ENCODE measurements around the gene SH2D3A. TPM values are rescaled to one million over a fixed set of nuclear protein-coding genes. Genes with fewer than 3 reads are reported as not detected.

The SH2D3A gene
- total RNA-seq, 1 experiment from 2014 or later, result 75.7 TPM

DNA sequence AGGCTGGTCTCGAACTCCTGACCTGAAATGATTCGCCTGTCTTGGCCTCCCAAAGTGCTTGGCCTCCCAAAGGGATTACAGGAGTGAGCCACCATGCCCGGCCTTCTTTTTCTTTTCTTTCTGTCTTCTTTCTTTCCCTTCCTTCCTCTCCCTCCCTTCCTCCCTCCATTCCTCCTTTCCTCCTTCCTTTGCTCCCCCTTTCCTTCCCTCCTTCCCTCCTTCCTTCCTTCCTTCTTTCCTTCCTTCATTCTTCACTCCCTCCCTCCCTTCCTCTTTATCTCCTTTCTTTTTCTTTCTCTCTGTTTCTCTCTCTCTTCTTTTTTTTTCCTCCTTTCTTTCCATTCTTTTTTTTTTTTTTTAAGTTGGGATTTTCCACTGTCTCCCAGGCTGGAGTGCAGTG is 58.9 kb downstream of the SH2D3A start:
- H3K27me3 ChIP-seq (ENCODE audit: insufficient read depth, low read length), result no peaks in the 10 kb centered on the region; the same call in 1 of the 2 replicates
- intact Hi-C loops (cut with micrococcal nuclease), result no loop called here
- no peaks in the 10 kb centered on the region for H3K9me2 ChIP-seq (ENCODE audit: insufficient read depth)
- CTCF ChIA-PET, result no interaction called here
- H3K4me1 ChIP-seq (ENCODE audit: control insufficient read depth in 1 of 2, insufficient read depth in 2 of 2, low read length in 2 of 2), result no peaks in the 10 kb centered on the region
- DNase-seq (ENCODE audit: low read depth, low spot score) (no peak), ATAC-seq (no peak)
- no peaks in the 10 kb centered on the region for H4K20me1 ChIP-seq (ENCODE audit: insufficient read depth)
- H2AFZ ChIP-seq (ENCODE audit: low read depth, low read length, poor library complexity, severe bottlenecking), result no peak overlapping the region
- no peak overlapping the region for H3K27ac ChIP-seq (ENCODE audit: low read depth, low read length)
- H3K4me2 ChIP-seq (ENCODE audit: low read length), result no peak overlapping the region
- no peaks in the 10 kb centered on the region for H3K9me3 ChIP-seq (ENCODE audit: control insufficient read depth in 1 of 2, insufficient read depth in 1 of 2, low read depth in 1 of 2, low read length in 2 of 2)
- no TSS peak for BruUV-seq (replicated peaks)
- H3K9ac ChIP-seq (ENCODE audit: low read length), result no peak overlapping the region
- RAD21 ChIA-PET (ENCODE audit: low non-redundant PET in 1 of 2, low total read pairs in 2 of 2, uncharacterized antibody in 2 of 2, unreplicated experiment in 2 of 2), result no interaction called here
- POLR2A ChIA-PET, result no interaction called here
- H3K4me3 ChIP-seq (replicated peaks in 1 of 2; ENCODE audit: low read depth in 1 of 2, low read length in 2 of 2), result no peak overlapping the region
- no peaks in the 10 kb centered on the region for H3K36me3 ChIP-seq (ENCODE audit: control insufficient read depth in 1 of 2, insufficient read depth in 2 of 2, low read length in 2 of 2)
- no peaks in the 10 kb centered on the region for H3K79me2 ChIP-seq (ENCODE audit: insufficient read depth, low read length)
- no peak for TF ChIP-seq CEBPB (IDR thresholded peaks at IDR 0.05; ENCODE audit: low read depth)

DNA sequence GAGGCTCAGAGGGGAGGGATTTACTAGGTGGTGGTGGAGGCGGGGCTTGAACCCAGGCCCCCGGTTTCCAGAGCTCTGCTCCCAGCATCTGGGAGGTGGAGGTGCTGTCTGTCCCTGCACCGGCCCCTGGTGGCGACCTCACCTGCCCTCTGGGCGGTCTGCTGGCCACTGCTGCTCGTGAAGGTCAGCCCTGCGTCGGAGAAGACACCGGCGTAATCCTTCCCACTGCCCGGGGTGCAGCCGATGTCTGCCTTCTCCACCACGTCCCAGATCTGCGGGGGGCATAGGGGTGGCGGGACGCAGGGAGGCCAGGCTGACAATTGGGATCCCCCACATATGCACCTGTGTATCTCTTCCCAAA is 59.6 kb downstream of the SH2D3A start:
- Histone ChIP-seq H3K4me2 (ENCODE audit: low read length) (no peak overlapping the region), H3K79me2 (ENCODE audit: insufficient read depth, low read length) (no peaks in the 10 kb centered on the region), H3K4me1 (ENCODE audit: control insufficient read depth in 1 of 2, insufficient read depth in 2 of 2, low read length in 2 of 2) (no peaks in the 10 kb centered on the region), H3K9me2 (ENCODE audit: insufficient read depth) (no peaks in the 10 kb centered on the region), H3K27me3 (ENCODE audit: insufficient read depth, low read length) (no peaks in the 10 kb centered on the region; the same call in 1 of the 2 replicates), H3K9me3 (ENCODE audit: control insufficient read depth in 1 of 2, insufficient read depth in 1 of 2, low read depth in 1 of 2, low read length in 2 of 2) (no peaks in the 10 kb centered on the region), H2AFZ (ENCODE audit: low read depth, low read length, poor library complexity, severe bottlenecking) (no peak overlapping the region), H3K36me3 (ENCODE audit: control insufficient read depth in 1 of 2, insufficient read depth in 2 of 2, low read length in 2 of 2) (no peaks in the 10 kb centered on the region), H3K9ac (ENCODE audit: low read length) (no peak overlapping the region), H4K20me1 (ENCODE audit: insufficient read depth) (no peaks in the 10 kb centered on the region), H3K4me3 (replicated peaks in 1 of 2; ENCODE audit: low read depth in 1 of 2, low read length in 2 of 2) (no peak overlapping the region), H3K27ac (ENCODE audit: low read depth, low read length) (no peak overlapping the region)
- ChIA-PET POLR2A (no interaction called here), RAD21 (ENCODE audit: low non-redundant PET in 1 of 2, low total read pairs in 2 of 2, uncharacterized antibody in 2 of 2, unreplicated experiment in 2 of 2) (no interaction called here), CTCF (no interaction called here)
- DNase-seq (ENCODE audit: low read depth, low spot score), result no peak
- no TSS peak for BruUV-seq (replicated peaks)
- TF ChIP-seq SIN3A (IDR thresholded peaks at IDR 0.05; ENCODE audit: low read depth) (no peak), EZH2phosphoT487 (IDR thresholded peaks at IDR 0.05; ENCODE audit: borderline replicate concordance) (no peak), SRF (IDR thresholded peaks at IDR 0.05; ENCODE audit: low read depth) (no peak), POLR2AphosphoS5 (IDR thresholded peaks at IDR 0.05; ENCODE audit: low read depth, low read length) (no peak), POLR2A (IDR thresholded peaks at IDR 0.05; ENCODE audit: borderline replicate concordance, extremely low read depth, insufficient read depth, insufficient read length) (no peak), RAD21 (IDR thresholded peaks at IDR 0.05; ENCODE audit: low read depth) (no peak)
- TF ChIP-seq, protein P1, sequence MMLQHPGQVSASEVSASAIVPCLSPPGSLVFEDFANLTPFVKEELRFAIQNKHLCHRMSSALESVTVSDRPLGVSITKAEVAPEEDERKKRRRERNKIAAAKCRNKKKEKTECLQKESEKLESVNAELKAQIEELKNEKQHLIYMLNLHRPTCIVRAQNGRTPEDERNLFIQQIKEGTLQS (IDR thresholded peaks at IDR 0.05), result no peak
- TF ChIP-seq, protein P2, sequence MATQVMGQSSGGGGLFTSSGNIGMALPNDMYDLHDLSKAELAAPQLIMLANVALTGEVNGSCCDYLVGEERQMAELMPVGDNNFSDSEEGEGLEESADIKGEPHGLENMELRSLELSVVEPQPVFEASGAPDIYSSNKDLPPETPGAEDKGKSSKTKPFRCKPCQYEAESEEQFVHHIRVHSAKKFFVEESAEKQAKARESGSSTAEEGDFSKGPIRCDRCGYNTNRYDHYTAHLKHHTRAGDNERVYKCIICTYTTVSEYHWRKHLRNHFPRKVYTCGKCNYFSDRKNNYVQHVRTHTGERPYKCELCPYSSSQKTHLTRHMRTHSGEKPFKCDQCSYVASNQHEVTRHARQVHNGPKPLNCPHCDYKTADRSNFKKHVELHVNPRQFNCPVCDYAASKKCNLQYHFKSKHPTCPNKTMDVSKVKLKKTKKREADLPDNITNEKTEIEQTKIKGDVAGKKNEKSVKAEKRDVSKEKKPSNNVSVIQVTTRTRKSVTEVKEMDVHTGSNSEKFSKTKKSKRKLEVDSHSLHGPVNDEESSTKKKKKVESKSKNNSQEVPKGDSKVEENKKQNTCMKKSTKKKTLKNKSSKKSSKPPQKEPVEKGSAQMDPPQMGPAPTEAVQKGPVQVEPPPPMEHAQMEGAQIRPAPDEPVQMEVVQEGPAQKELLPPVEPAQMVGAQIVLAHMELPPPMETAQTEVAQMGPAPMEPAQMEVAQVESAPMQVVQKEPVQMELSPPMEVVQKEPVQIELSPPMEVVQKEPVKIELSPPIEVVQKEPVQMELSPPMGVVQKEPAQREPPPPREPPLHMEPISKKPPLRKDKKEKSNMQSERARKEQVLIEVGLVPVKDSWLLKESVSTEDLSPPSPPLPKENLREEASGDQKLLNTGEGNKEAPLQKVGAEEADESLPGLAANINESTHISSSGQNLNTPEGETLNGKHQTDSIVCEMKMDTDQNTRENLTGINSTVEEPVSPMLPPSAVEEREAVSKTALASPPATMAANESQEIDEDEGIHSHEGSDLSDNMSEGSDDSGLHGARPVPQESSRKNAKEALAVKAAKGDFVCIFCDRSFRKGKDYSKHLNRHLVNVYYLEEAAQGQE (IDR thresholded peaks at IDR 0.05; ENCODE audit: low read depth), result no peak
- TF ChIP-seq, protein P3, sequence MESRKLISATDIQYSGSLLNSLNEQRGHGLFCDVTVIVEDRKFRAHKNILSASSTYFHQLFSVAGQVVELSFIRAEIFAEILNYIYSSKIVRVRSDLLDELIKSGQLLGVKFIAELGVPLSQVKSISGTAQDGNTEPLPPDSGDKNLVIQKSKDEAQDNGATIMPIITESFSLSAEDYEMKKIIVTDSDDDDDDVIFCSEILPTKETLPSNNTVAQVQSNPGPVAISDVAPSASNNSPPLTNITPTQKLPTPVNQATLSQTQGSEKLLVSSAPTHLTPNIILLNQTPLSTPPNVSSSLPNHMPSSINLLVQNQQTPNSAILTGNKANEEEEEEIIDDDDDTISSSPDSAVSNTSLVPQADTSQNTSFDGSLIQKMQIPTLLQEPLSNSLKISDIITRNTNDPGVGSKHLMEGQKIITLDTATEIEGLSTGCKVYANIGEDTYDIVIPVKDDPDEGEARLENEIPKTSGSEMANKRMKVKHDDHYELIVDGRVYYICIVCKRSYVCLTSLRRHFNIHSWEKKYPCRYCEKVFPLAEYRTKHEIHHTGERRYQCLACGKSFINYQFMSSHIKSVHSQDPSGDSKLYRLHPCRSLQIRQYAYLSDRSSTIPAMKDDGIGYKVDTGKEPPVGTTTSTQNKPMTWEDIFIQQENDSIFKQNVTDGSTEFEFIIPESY (IDR thresholded peaks at IDR 0.05; ENCODE audit: extremely low read depth, insufficient replicate concordance, low read length), result no peak
- no peak for ATAC-seq
- intact Hi-C loops (cut with micrococcal nuclease), result no loop called here

All from HCT116 (cell line).